ENCODE data around the gene ANKRD50. TPM values are rescaled to one million over a fixed set of nuclear protein-coding genes. Genes with fewer than 3 reads are reported as not detected.

ANKRD50 gene
- total RNA-seq = 0.17 TPM
- polyA plus RNA-seq = under 1 TPM in 2 of 4 donors, not detected in 2; 0.07 to 0.39 TPM

GRCh38 chr4:124712372-124713184, at the start of gene ANKRD50:
ANKRD50 (minus strand) TSS chr4:124712732; CDS start chr4:124710511, 2,221 bp downstream.
- H3K27me3 Mint-ChIP-seq = peaks cover 10% of the 10 kb centered on the region
- H3K36me3 ChIP-seq (ENCODE audit: control insufficient read depth, insufficient read depth, low read length) = no peaks in the 10 kb centered on the region
- ATAC-seq (ENCODE audit: low read depth in 2 of 2) (peak; percentile 49 to 62), DNase-seq (peak; percentile 30 to 82 (median 36))
- peak within 1 kb of the TSS; percentile 71 to 94 (median 87) for H3K4me3 Mint-ChIP-seq
- H3K27ac Mint-ChIP-seq = peak within 1 kb of the TSS in 2 of 3 donors; percentile 60 to 92
- H3K4me1 ChIP-seq (ENCODE audit: control insufficient read depth, insufficient read depth, low read length, poor library complexity, severe bottlenecking) = peaks cover 9% of the 10 kb centered on the region
- H3K36me3 Mint-ChIP-seq = no peaks in the 10 kb centered on the region
- peaks cover 12% of the 10 kb centered on the region for H3K27me3 ChIP-seq (ENCODE audit: control insufficient read depth, insufficient read depth, low read length)
- peaks cover 0 to 3% of the 10 kb centered on the region in 2 experiments for H3K9me3 ChIP-seq (ENCODE audit: control insufficient read depth in 2 of 2, low read length in 2 of 2)
- H3K27ac ChIP-seq (ENCODE audit: insufficient read depth, low read length, poor library complexity, severe bottlenecking) = no peak within 1 kb of the TSS
- peak within 1 kb of the TSS; percentile 4 for H3K4me3 ChIP-seq (ENCODE audit: low read depth, low read length)
- H3K4me1 Mint-ChIP-seq = peaks cover 0 to 15% (median 5%) of the 10 kb centered on the region in 4 donors
- H3K9me3 Mint-ChIP-seq = peaks cover 0 to 3% (median 0%) of the 10 kb centered on the region in 7 donors

DNA sequence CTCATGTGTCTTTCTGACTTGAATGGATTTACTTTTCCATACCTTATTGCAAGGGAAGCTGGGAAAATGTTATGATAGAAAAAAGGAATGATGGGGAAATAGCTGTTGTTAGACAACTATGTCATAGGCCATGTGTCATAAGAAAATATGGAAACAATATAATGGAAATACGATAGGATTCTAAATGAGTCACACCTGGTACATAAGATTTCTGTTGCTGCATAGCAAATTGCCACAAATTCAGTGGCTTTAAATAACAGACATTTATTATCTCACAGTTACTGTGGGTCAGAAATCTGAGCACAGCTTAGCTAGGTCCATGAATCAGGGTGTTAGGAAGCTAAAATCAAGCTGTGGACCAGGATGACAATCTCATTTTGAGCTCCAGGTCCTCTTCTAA, 44.6 kb upstream of the ANKRD50 start:
- DNase-seq (no peak), ATAC-seq (ENCODE audit: low read depth in 2 of 2) (no peak)
- Histone ChIP-seq H3K4me3 (ENCODE audit: low read depth, low read length) (no peak overlapping the region), H3K27me3 (ENCODE audit: control insufficient read depth, insufficient read depth, low read length) (no peaks in the 10 kb centered on the region), H3K27ac (ENCODE audit: insufficient read depth, low read length, poor library complexity, severe bottlenecking) (no peak overlapping the region), H3K4me1 (ENCODE audit: control insufficient read depth, insufficient read depth, low read length, poor library complexity, severe bottlenecking) (no peaks in the 10 kb centered on the region), H3K36me3 (ENCODE audit: control insufficient read depth, insufficient read depth, low read length) (no peaks in the 10 kb centered on the region), H3K9me3 (ENCODE audit: control insufficient read depth in 2 of 2, low read length in 2 of 2) (no peaks in the 10 kb centered on the region)
- no peaks in the 10 kb centered on the region for H3K4me1 Mint-ChIP-seq
- peak overlapping the region in 1 of 3 donors; percentile 32 for H3K27ac Mint-ChIP-seq
- H3K9me3 Mint-ChIP-seq = peaks cover 0 to 7% (median 0%) of the 10 kb centered on the region in 7 donors
- H3K36me3 Mint-ChIP-seq = no peaks in the 10 kb centered on the region
- H3K4me3 Mint-ChIP-seq = no peak overlapping the region
- no peaks in the 10 kb centered on the region for H3K27me3 Mint-ChIP-seq

- ATAC-seq (ENCODE audit: low read depth in 2 of 2) (no peak), DNase-seq (no peak)
- Histone ChIP-seq H3K9me3 (ENCODE audit: control insufficient read depth in 2 of 2, low read length in 2 of 2) (no peaks in the 10 kb centered on the region), H3K27ac (ENCODE audit: insufficient read depth, low read length, poor library complexity, severe bottlenecking) (no peak overlapping the region), H3K27me3 (ENCODE audit: control insufficient read depth, insufficient read depth, low read length) (no peaks in the 10 kb centered on the region), H3K4me3 (ENCODE audit: low read depth, low read length) (no peak overlapping the region), H3K4me1 (ENCODE audit: control insufficient read depth, insufficient read depth, low read length, poor library complexity, severe bottlenecking) (no peaks in the 10 kb centered on the region), H3K36me3 (ENCODE audit: control insufficient read depth, insufficient read depth, low read length) (no peaks in the 10 kb centered on the region)
- H3K9me3 Mint-ChIP-seq = peaks cover 0 to 4% (median 2%) of the 10 kb centered on the region in 7 donors
- H3K27ac Mint-ChIP-seq = no peak overlapping the region
- H3K36me3 Mint-ChIP-seq = no peaks in the 10 kb centered on the region
- no peaks in the 10 kb centered on the region for H3K27me3 Mint-ChIP-seq
- no peak overlapping the region for H3K4me3 Mint-ChIP-seq
- H3K4me1 Mint-ChIP-seq = no peaks in the 10 kb centered on the region
These were observed 42.1 kb upstream of the ANKRD50 start for GRCh38 chr4:124754681-124755080.

- no peak for ATAC-seq (ENCODE audit: low read depth in 2 of 2)
- Mint-ChIP-seq H3K4me3 (no peak overlapping the region), H3K27ac (no peak overlapping the region), H3K9me3 (peaks cover 0 to 4% (median 1%) of the 10 kb centered on the region in 7 donors), H3K4me1 (no peaks in the 10 kb centered on the region), H3K27me3 (no peaks in the 10 kb centered on the region), H3K36me3 (no peaks in the 10 kb centered on the region)
- Histone ChIP-seq H3K27ac (ENCODE audit: insufficient read depth, low read length, poor library complexity, severe bottlenecking) (no peak overlapping the region), H3K9me3 (ENCODE audit: control insufficient read depth in 2 of 2, low read length in 2 of 2) (no peaks in the 10 kb centered on the region), H3K4me3 (ENCODE audit: low read depth, low read length) (no peak overlapping the region), H3K4me1 (ENCODE audit: control insufficient read depth, insufficient read depth, low read length, poor library complexity, severe bottlenecking) (no peaks in the 10 kb centered on the region), H3K27me3 (ENCODE audit: control insufficient read depth, insufficient read depth, low read length) (no peaks in the 10 kb centered on the region), H3K36me3 (ENCODE audit: control insufficient read depth, insufficient read depth, low read length) (no peaks in the 10 kb centered on the region)
- no peak for DNase-seq
These were observed 41.5 kb upstream of the ANKRD50 start for GRCh38 chr4:124753941-124754581.

- Histone ChIP-seq H3K36me3 (ENCODE audit: control insufficient read depth, insufficient read depth, low read length) (no peaks in the 10 kb centered on the region), H3K4me1 (ENCODE audit: control insufficient read depth, insufficient read depth, low read length, poor library complexity, severe bottlenecking) (no peaks in the 10 kb centered on the region), H3K27me3 (ENCODE audit: control insufficient read depth, insufficient read depth, low read length) (no peaks in the 10 kb centered on the region), H3K4me3 (ENCODE audit: low read depth, low read length) (no peak overlapping the region), H3K27ac (ENCODE audit: insufficient read depth, low read length, poor library complexity, severe bottlenecking) (no peak overlapping the region), H3K9me3 (ENCODE audit: control insufficient read depth in 2 of 2, low read length in 2 of 2) (no peaks in the 10 kb centered on the region)
- H3K27me3 Mint-ChIP-seq = no peaks in the 10 kb centered on the region
- DNase-seq (no peak), ATAC-seq (ENCODE audit: low read depth in 2 of 2) (no peak)
- no peaks in the 10 kb centered on the region for H3K36me3 Mint-ChIP-seq
- no peak overlapping the region for H3K27ac Mint-ChIP-seq
- H3K9me3 Mint-ChIP-seq = peaks cover 0 to 4% (median 1%) of the 10 kb centered on the region in 7 donors
- H3K4me3 Mint-ChIP-seq = no peak overlapping the region
- no peaks in the 10 kb centered on the region for H3K4me1 Mint-ChIP-seq
These were observed 36.9 kb upstream of the ANKRD50 start for GRCh38 chr4:124749421-124749820.

DNA sequence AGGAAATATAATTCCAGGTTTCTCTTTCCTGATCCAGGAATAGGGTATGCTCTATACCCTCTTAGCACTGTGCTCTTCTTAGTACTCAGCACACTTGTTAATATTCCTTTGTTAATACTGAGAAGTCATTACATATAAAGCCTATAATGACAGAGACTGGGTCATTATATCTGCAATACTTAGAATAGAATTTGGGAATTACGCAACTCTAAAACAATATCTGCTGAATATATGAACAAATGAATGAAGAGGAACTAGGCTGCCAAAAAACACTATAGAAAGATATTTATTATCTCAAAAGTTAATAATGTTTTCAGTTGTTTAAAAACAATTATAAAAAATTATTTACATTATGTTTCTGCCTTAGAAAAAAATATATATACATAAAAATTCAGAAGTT, 36.4 kb upstream of the ANKRD50 start:
- Histone ChIP-seq H3K27me3 (ENCODE audit: control insufficient read depth, insufficient read depth, low read length) (no peaks in the 10 kb centered on the region), H3K27ac (ENCODE audit: insufficient read depth, low read length, poor library complexity, severe bottlenecking) (no peak overlapping the region), H3K9me3 (ENCODE audit: control insufficient read depth in 2 of 2, low read length in 2 of 2) (no peaks in the 10 kb centered on the region), H3K36me3 (ENCODE audit: control insufficient read depth, insufficient read depth, low read length) (no peaks in the 10 kb centered on the region), H3K4me1 (ENCODE audit: control insufficient read depth, insufficient read depth, low read length, poor library complexity, severe bottlenecking) (no peaks in the 10 kb centered on the region), H3K4me3 (ENCODE audit: low read depth, low read length) (no peak overlapping the region)
- Mint-ChIP-seq H3K4me1 (no peaks in the 10 kb centered on the region), H3K36me3 (no peaks in the 10 kb centered on the region), H3K27me3 (no peaks in the 10 kb centered on the region), H3K27ac (no peak overlapping the region), H3K9me3 (peaks cover 0 to 4% (median 1%) of the 10 kb centered on the region in 7 donors), H3K4me3 (no peak overlapping the region)
- DNase-seq (no peak), ATAC-seq (ENCODE audit: low read depth in 2 of 2) (no peak)

GRCh38 chr4:124745985-124746801, 33.7 kb upstream of the ANKRD50 start:
- Mint-ChIP-seq H3K4me3 (no peak overlapping the region), H3K4me1 (no peaks in the 10 kb centered on the region), H3K36me3 (no peaks in the 10 kb centered on the region), H3K9me3 (peaks cover 0 to 2% (median 0%) of the 10 kb centered on the region in 7 donors), H3K27me3 (no peaks in the 10 kb centered on the region), H3K27ac (no peak overlapping the region)
- no peaks in the 10 kb centered on the region for H3K9me3 ChIP-seq (ENCODE audit: control insufficient read depth in 2 of 2, low read length in 2 of 2)
- no peaks in the 10 kb centered on the region for H3K36me3 ChIP-seq (ENCODE audit: control insufficient read depth, insufficient read depth, low read length)
- no peaks in the 10 kb centered on the region for H3K27me3 ChIP-seq (ENCODE audit: control insufficient read depth, insufficient read depth, low read length)
- no peak for DNase-seq
- no peak overlapping the region for H3K27ac ChIP-seq (ENCODE audit: insufficient read depth, low read length, poor library complexity, severe bottlenecking)
- no peak overlapping the region for H3K4me3 ChIP-seq (ENCODE audit: low read depth, low read length)
- no peaks in the 10 kb centered on the region for H3K4me1 ChIP-seq (ENCODE audit: control insufficient read depth, insufficient read depth, low read length, poor library complexity, severe bottlenecking)
- ATAC-seq (ENCODE audit: low read depth in 2 of 2) = no peak
